Gastrocnemius medialis (tissue), 4 donors: Measurements from ENCODE around the gene CYP1A2. TPM values are rescaled to one million over a fixed set of nuclear protein-coding genes. Genes with fewer than 3 reads are reported as not detected.

ENCODE experiments used
- ATAC-seq, 2 donors: fragments of 150-250 bp; one replicate each; pipeline ENCODE4 v1.9.1; 2016
- DNase-seq, 2 donors: peaks; one replicate each; pipeline ENCODE4 v3.0.0-alpha.2; 2019
- H3K27ac ChIP-seq, 4 donors: fragments of 200-600 bp; sonication (generic); 1 replicate in 1 of 4; 2 replicates in 3 of 4; pipeline ENCODE4 v1.5.1; 2016 to 2018; ENCODE audit warnings: mild to moderate bottlenecking in 2 of 4, moderate library complexity in 1 of 4
- H3K27me3 ChIP-seq, 3 donors: fragments of 200-600 bp; sonication (generic) in 2 of 3; 1 replicate in 1 of 3; 2 replicates in 2 of 3; pipeline versions ENCODE4 v1.5.1 to v1.6.0; 2016 to 2019; ENCODE audit warnings: mild to moderate bottlenecking in 1 of 3, moderate library complexity in 1 of 3
- H3K36me3 ChIP-seq, 2 donors: fragments of 200-600 bp; sonication (generic) in 1 of 2; one replicate each; pipeline ENCODE4 v1.5.1; 2017 to 2018
- H3K4me1 ChIP-seq, 2 donors: fragments of 200-600 bp; sonication (generic) in 1 of 2; one replicate each; pipeline ENCODE4 v1.5.1; 2016 to 2017; ENCODE audit warnings: mild to moderate bottlenecking in 2 of 2
- H3K4me3 ChIP-seq, 4 donors: fragments of 200-600 bp; sonication (generic) in 3 of 4; 1 replicate in 1 of 4; 2 replicates in 3 of 4; pipeline ENCODE4 v1.5.1; 2016 to 2019; ENCODE audit warnings: mild to moderate bottlenecking in 2 of 4
- H3K9me3 ChIP-seq, 3 donors: fragments of 200-600 bp; sonication (generic) in 2 of 3; 1 replicate in 1 of 3; 2 replicates in 2 of 3; pipeline ENCODE4 v1.5.1; 2016 to 2019
- POLR2A ChIP-seq, 2 donors: fragments of 450-650 bp; IDR thresholded peaks; one replicate each; pipeline ENCODE4 v1.6.1; 2017; ENCODE audit warnings: antibody characterized with exemption in 2 of 2, mild to moderate bottlenecking in 2 of 2, moderate library complexity in 2 of 2
- in situ Hi-C, 4 donors: fragments of 200-750 bp; cut with MboI; loops; one replicate each; pipeline versions ENCODE4 v1.15.0 to v1.8.0; 2017; ENCODE audit warnings: low sequenced_read_pairs in 4 of 4
- intact Hi-C: fragments of 100-400 bp; cut with DNase I; formaldehyde crosslinking; loops from one replicate; pipeline ENCODE4 v1.15.1; 2023; ENCODE audit warnings: low total_unique reads
- total RNA-seq, 4 donors: library from RNA; depleted of rRNA; stranded (reverse); fragments of >200 nt; gene quantifications; one replicate each; pipeline versions ENCODE4 v1.1.0 to v1.2.3, GENCODE V29; 2016
- TF ChIP-seq, protein P1 (sequence below), 5 experiments: fragments of 450-650 bp in 3 of 5; fragments of 200-600 bp in 2 of 5; sonication (generic) in 2 of 5; IDR thresholded peaks in 4 of 5; conservative IDR thresholded peaks in 1 of 5; 1 replicate in 4 of 5; 2 replicates in 1 of 5; pipeline ENCODE4 v1.5.1; 2016 to 2019; ENCODE audit warnings: antibody characterized with exemption in 5 of 5, mild to moderate bottlenecking in 3 of 5, moderate library complexity in 3 of 5

Gene CYP1A2
- total RNA-seq, 4 donors from 2014 or later, result not detected

DNA sequence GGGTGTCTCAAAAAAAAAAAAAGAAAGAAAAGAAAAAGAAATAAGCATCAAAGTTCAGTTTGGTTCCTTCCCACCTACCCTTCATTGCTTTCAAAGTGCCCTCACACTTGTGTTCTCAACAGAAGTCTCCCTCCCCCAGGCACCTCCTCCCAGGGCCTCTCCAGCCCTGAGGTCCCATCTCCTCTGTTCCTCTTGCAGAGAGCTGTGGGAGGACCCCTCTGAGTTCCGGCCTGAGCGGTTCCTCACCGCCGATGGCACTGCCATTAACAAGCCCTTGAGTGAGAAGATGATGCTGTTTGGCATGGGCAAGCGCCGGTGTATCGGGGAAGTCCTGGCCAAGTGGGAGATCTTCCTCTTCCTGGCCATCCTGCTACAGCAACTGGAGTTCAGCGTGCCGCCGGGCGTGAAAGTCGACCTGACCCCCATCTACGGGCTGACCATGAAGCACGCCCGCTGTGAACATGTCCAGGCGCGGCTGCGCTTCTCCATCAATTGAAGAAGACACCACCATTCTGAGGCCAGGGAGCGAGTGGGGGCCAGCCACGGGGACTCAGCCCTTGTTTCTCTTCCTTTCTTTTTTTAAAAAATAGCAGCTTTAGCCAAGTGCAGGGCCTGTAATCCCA is 6.1 kb downstream of the CYP1A2 start:
- TF ChIP-seq POLR2A (IDR thresholded peaks at IDR 0.05), result no peak
- TF ChIP-seq, protein P1, sequence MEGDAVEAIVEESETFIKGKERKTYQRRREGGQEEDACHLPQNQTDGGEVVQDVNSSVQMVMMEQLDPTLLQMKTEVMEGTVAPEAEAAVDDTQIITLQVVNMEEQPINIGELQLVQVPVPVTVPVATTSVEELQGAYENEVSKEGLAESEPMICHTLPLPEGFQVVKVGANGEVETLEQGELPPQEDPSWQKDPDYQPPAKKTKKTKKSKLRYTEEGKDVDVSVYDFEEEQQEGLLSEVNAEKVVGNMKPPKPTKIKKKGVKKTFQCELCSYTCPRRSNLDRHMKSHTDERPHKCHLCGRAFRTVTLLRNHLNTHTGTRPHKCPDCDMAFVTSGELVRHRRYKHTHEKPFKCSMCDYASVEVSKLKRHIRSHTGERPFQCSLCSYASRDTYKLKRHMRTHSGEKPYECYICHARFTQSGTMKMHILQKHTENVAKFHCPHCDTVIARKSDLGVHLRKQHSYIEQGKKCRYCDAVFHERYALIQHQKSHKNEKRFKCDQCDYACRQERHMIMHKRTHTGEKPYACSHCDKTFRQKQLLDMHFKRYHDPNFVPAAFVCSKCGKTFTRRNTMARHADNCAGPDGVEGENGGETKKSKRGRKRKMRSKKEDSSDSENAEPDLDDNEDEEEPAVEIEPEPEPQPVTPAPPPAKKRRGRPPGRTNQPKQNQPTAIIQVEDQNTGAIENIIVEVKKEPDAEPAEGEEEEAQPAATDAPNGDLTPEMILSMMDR (IDR thresholded peaks at IDR 0.05 in 4 of 5, conservative IDR thresholded peaks at IDR 0.05 in 1 of 5), result no peak
- in situ Hi-C loops, result loop anchor here in 2 of 4 donors (25.0 kb wide), 1 partner anchor 367 kb away; no protein-coding TSS in a partner anchor
- ATAC-seq, result no peak
- H3K27ac ChIP-seq, result no peak overlapping the region
- no peak for DNase-seq
- no peaks in the 10 kb centered on the region for H3K9me3 ChIP-seq
- H3K27me3 ChIP-seq, result no peaks in the 10 kb centered on the region
- no peaks in the 10 kb centered on the region for H3K36me3 ChIP-seq
- H3K4me1 ChIP-seq, result no peaks in the 10 kb centered on the region
- intact Hi-C loops, result no loop called here
- no peak overlapping the region for H3K4me3 ChIP-seq

DNA sequence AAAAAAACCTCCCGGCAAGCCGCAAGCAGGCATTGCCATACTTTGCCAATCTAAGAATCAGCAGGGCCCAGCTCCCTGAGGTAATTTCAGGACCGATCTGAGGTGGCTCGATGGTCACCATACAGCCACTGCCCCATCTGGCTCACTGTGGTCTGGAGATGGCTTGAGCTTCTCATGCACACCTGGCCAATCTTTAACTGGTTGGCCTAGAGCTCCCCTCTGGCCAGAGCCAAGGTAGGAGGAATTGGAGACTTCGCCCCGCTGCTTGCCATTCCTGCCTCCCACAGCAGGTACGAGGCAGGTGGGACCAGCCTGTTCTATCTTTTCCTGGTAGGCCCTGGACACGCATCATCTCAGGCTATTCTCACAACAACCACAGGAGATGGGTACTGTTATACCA is 10.1 kb downstream of the CYP1A2 start:
- Histone ChIP-seq H3K27ac (no peak overlapping the region), H3K27me3 (peaks cover 0 to 2% (median 0%) of the 10 kb centered on the region in 3 donors), H3K4me1 (no peaks in the 10 kb centered on the region), H3K4me3 (no peak overlapping the region), H3K9me3 (no peaks in the 10 kb centered on the region), H3K36me3 (no peaks in the 10 kb centered on the region)
- DNase-seq (no peak), ATAC-seq (no peak)
- in situ Hi-C loops (loop anchor here in 2 of 4 donors (25.0 kb wide), 1 partner anchor 371 kb away; no protein-coding TSS in a partner anchor), intact Hi-C loops (no loop called here)
- TF ChIP-seq, protein P1 (IDR thresholded peaks at IDR 0.05 in 4 of 5, conservative IDR thresholded peaks at IDR 0.05 in 1 of 5), result no peak
- TF ChIP-seq POLR2A (IDR thresholded peaks at IDR 0.05), result no peak

DNA sequence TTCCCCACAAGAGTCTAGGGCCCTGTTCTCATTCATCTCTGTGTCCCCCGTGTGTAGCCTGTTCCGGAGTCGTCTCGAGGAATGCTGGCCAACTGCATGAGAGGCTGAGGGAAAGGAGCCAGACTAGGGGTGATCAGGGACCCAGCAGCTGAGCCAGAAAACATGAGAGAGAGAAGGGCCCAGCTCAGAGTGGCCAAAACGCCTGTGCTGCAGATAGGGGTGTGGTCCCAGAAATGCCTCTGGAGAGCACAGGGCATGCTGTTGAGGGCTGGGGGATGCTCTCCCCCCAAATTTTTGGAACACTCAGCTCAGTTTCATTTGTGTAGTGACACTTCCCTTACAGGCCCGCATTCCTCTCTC is 14.1 kb downstream of the CYP1A2 start:
- no peaks in the 10 kb centered on the region for H3K4me1 ChIP-seq
- H3K4me3 ChIP-seq, result no peak overlapping the region
- peak overlapping the region in 1 of 4 donors; percentile 54 for H3K27ac ChIP-seq
- TF ChIP-seq, protein P1 (IDR thresholded peaks at IDR 0.05 in 4 of 5, conservative IDR thresholded peaks at IDR 0.05 in 1 of 5), result no peak
- no peak for TF ChIP-seq POLR2A (IDR thresholded peaks at IDR 0.05)
- no peaks in the 10 kb centered on the region for H3K9me3 ChIP-seq
- H3K27me3 ChIP-seq, result peaks cover 0 to 3% (median 0%) of the 10 kb centered on the region in 3 donors
- no peak for DNase-seq
- no peak for ATAC-seq
- intact Hi-C loops, result no loop called here
- in situ Hi-C loops, result loop anchor here in 2 of 4 donors (25.0 kb wide), 1 partner anchor 375 kb away; no protein-coding TSS in a partner anchor
- H3K36me3 ChIP-seq, result no peaks in the 10 kb centered on the region

DNA sequence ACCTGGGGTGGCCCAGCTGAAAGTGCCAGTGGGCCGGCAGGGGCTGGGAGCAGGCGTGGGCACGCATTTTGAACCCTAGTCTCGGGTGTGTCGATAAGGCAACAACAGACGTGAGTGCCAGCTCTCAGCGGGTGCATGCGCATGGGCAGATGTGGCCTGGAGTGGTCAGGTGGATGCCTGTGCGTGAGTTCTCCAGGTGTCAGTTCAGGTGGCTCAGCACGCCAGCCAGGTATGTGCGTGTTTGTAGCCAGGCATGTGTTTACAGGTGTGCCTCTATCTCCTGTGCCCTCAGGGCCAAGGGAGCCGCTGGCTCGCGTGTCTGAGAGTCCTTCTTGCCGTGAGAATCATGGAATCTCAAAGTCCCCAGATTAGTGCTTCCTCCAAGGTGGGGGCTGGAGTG is 14.8 kb downstream of the CYP1A2 start:
- DNase-seq (no peak), ATAC-seq (no peak)
- intact Hi-C loops, result no loop called here
- no peaks in the 10 kb centered on the region for H3K4me1 ChIP-seq
- H3K4me3 ChIP-seq, result no peak overlapping the region
- H3K9me3 ChIP-seq, result no peaks in the 10 kb centered on the region
- in situ Hi-C loops, result loop anchor here in 2 of 4 donors (25.0 kb wide), 1 partner anchor 376 kb away; no protein-coding TSS in a partner anchor
- no peak for TF ChIP-seq POLR2A (IDR thresholded peaks at IDR 0.05)
- TF ChIP-seq, protein P1 (IDR thresholded peaks at IDR 0.05 in 4 of 5, conservative IDR thresholded peaks at IDR 0.05 in 1 of 5), result no peak
- H3K27me3 ChIP-seq, result peaks cover 0 to 3% (median 0%) of the 10 kb centered on the region in 3 donors
- peak overlapping the region in 1 of 4 donors; percentile 54 for H3K27ac ChIP-seq
- H3K36me3 ChIP-seq, result no peaks in the 10 kb centered on the region
